Testis (tissue), 3 donors: Measurements from ENCODE around the gene CACNA1E. TPM values are rescaled to one million over a fixed set of nuclear protein-coding genes. Genes with fewer than 3 reads are reported as not detected.

ENCODE experiments used
- DNase-seq: peaks from one replicate; pipeline ENCODE4 v3.0.0-alpha.2; 2019
- H3K27ac ChIP-seq, 2 donors: fragments of 200-600 bp; sonication (generic); one replicate each; pipeline ENCODE4 v1.5.1; 2019
- H3K27me3 ChIP-seq: fragments of 200-600 bp; sonication (generic); one replicate; pipeline ENCODE4 v1.5.1; 2019
- H3K36me3 ChIP-seq: fragments of 200-600 bp; sonication (generic); one replicate; pipeline ENCODE4 v1.5.1; 2017; ENCODE audit warnings: low read depth; ENCODE audit errors: missing control alignments
- H3K4me1 ChIP-seq: fragments of 200-600 bp; sonication (generic); one replicate; pipeline ENCODE4 v1.5.1; 2019
- H3K4me3 ChIP-seq, 2 donors: fragments of 200-600 bp; sonication (generic); one replicate each; pipeline ENCODE4 v1.5.1; 2017 to 2019
- H3K9me3 ChIP-seq: fragments of 200-600 bp; sonication (generic); one replicate; pipeline ENCODE4 v1.5.1; 2017
- CTCF ChIP-seq, 3 experiments: fragments of 450-650 bp in 2 of 3; fragments of 200-600 bp in 1 of 3; sonication (generic) in 1 of 3; IDR thresholded peaks; one replicate each; pipeline ENCODE4 v1.5.1; 2016 to 2019; ENCODE audit warnings: antibody characterized with exemption in 3 of 3, mild to moderate bottlenecking in 2 of 3, moderate library complexity in 1 of 3
- POLR2A ChIP-seq: fragments of 450-650 bp; IDR thresholded peaks from one replicate; pipeline ENCODE4 v1.6.1; 2017; ENCODE audit warnings: antibody characterized with exemption, mild to moderate bottlenecking, moderate library complexity
- WGBS, 2 donors: methylation state at CpG; one replicate each; pipeline ENCODE4 v1.1.5; 2018; 5-methylcytosine and 5-hydroxymethylcytosine counted together
- intact Hi-C: fragments of 100-400 bp; cut with DNase I; formaldehyde crosslinking; loops from one replicate; pipeline ENCODE4 v1.15.1; 2023; ENCODE audit warnings: low total_unique reads
- polyA plus RNA-seq: library from polyadenylated mRNA; stranded (reverse); fragments of 350-450 nt; fragmentation: Illumina TruSeq; extraction: RNeasy Lipid Tissue Mini Kit (QIAGEN cat#74804); gene quantifications from one replicate; pipeline ENCODE4 v1.2.3, GENCODE V29; 2014; ENCODE audit warnings: low read depth, low replicate concordance; ENCODE audit not compliant: insufficient read depth
- total RNA-seq, 2 donors: library from RNA; depleted of rRNA; stranded (reverse); fragments of >200 nt; gene quantifications; one replicate each; pipeline ENCODE4 v1.2.3, GENCODE V29; 2016

Gene CACNA1E
- total and polyA plus RNA-seq, 3 donors from 2014 or later = 2.4 to 12.6 (median 9.1) TPM

DNA sequence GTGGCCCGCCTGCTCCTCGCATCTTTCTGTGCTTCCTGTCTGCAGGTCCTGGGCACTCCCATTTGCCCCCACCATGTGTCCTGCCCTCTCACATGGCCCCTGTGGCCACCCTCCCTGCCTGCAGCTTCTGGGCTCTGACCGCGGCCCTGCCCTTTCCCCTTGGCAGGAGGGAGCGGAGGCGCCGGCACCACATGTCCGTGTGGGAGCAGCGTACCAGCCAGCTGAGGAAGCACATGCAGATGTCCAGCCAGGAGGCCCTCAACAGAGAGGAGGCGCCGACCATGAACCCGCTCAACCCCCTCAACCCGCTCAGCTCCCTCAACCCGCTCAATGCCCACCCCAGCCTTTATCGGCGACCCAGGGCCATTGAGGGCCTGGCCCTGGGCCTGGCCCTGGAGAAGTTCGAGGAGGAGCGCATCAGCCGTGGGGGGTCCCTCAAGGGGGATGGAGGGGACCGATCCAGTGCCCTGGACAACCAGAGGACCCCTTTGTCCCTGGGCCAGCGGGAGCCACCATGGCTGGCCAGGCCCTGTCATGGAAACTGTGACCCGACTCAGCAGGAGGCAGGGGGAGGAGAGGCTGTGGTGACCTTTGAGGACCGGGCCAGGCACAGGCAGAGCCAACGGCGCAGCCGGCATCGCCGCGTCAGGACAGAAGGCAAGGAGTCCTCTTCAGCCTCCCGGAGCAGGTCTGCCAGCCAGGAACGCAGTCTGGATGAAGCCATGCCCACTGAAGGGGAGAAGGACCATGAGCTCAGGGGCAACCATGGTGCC, 249.1 kb downstream of the CACNA1E start:
- intact Hi-C loops = no loop called here
- Histone ChIP-seq H3K36me3 (no peaks in the 10 kb centered on the region), H3K4me3 (no peak overlapping the region), H3K27ac (no peak overlapping the region), H3K9me3 (no peaks in the 10 kb centered on the region), H3K4me1 (no peaks in the 10 kb centered on the region), H3K27me3 (no peaks in the 10 kb centered on the region)
- WGBS, 2 donors = 91 to 95% methylated on average over 20 to 31 of the region's 31 CpGs
- DNase-seq = no peak
- no peak for TF ChIP-seq POLR2A

- H3K36me3 ChIP-seq = no peaks in the 10 kb centered on the region
- H3K4me1 ChIP-seq = no peaks in the 10 kb centered on the region
- 91 to 93% methylated on average over 14 of the region's 14 CpGs for WGBS, 2 donors
- H3K9me3 ChIP-seq = no peaks in the 10 kb centered on the region
- H3K27me3 ChIP-seq = no peaks in the 10 kb centered on the region
- H3K4me3 ChIP-seq = no peak overlapping the region
- no peak for DNase-seq
- TF ChIP-seq CTCF (IDR thresholded peaks at IDR 0.05) = no peak
- no peak for TF ChIP-seq POLR2A
- intact Hi-C loops = no loop called here
- no peak overlapping the region for H3K27ac ChIP-seq
Measured at GRCh38 chr1:181733486-181733885, 250.2 kb downstream of the CACNA1E start.

DNA sequence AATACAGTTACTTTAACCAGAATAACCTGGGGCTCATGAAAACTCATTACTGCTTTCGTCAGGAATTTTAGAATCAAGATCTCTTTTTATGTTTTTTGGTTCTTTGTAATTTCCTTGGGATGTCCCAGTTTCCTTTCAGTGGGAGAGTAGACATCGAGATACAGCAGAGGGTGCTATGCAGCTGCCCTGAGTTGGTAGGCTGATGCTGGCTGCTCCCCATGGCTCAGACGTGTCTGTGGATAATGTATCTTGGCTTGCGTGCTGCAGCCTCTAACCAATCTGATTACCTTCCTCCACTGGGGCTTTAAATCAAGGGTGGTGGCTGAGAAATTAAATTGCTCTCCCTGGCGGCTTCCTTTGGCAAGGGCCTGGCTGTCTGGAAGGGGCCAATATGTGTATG, 253.7 kb downstream of the CACNA1E start:
- WGBS, 2 donors = 64 to 66% methylated on average over 5 of the region's 5 CpGs
- no peak overlapping the region for H3K4me3 ChIP-seq
- intact Hi-C loops = no loop called here

GRCh38 chr1:181739214-181739613, 255.9 kb downstream of the CACNA1E start:
- H3K4me1 ChIP-seq = no peaks in the 10 kb centered on the region
- no peak for DNase-seq
- no peaks in the 10 kb centered on the region for H3K27me3 ChIP-seq
- no peaks in the 10 kb centered on the region for H3K9me3 ChIP-seq
- no peak for TF ChIP-seq POLR2A
- no peak overlapping the region for H3K27ac ChIP-seq
- intact Hi-C loops = no loop called here
- H3K36me3 ChIP-seq = no peaks in the 10 kb centered on the region
- WGBS, 2 donors = 79 to 88% methylated on average over 9 of the region's 9 CpGs
- no peak overlapping the region for H3K4me3 ChIP-seq

More for the DNA sequence above, 253.7 kb downstream of the CACNA1E start:
- TF ChIP-seq POLR2A (no peak), CTCF (IDR thresholded peaks at IDR 0.05) (no peak)
- Histone ChIP-seq H3K27me3 (no peaks in the 10 kb centered on the region), H3K4me1 (no peaks in the 10 kb centered on the region), H3K36me3 (no peaks in the 10 kb centered on the region), H3K27ac (no peak overlapping the region), H3K9me3 (no peaks in the 10 kb centered on the region)
- DNase-seq = no peak

GRCh38 chr1:181742426-181742825, 259.1 kb downstream of the CACNA1E start:
- no peak overlapping the region for H3K4me3 ChIP-seq
- H3K4me1 ChIP-seq = no peaks in the 10 kb centered on the region
- intact Hi-C loops = no loop called here
- no peaks in the 10 kb centered on the region for H3K27me3 ChIP-seq
- no peaks in the 10 kb centered on the region for H3K9me3 ChIP-seq
- H3K36me3 ChIP-seq = no peaks in the 10 kb centered on the region
- no peak for TF ChIP-seq CTCF (IDR thresholded peaks at IDR 0.05)
- TF ChIP-seq POLR2A = no peak
- DNase-seq = no peak
- H3K27ac ChIP-seq = no peak overlapping the region
- 65 to 66% methylated on average over 4 of the region's 4 CpGs for WGBS, 2 donors

GRCh38 chr1:181743878-181744312, 260.6 kb downstream of the CACNA1E start:
- no peaks in the 10 kb centered on the region for H3K36me3 ChIP-seq
- intact Hi-C loops = no loop called here
- no peak overlapping the region for H3K4me3 ChIP-seq
- 76 to 82% methylated on average over 6 of the region's 6 CpGs for WGBS, 2 donors
- no peaks in the 10 kb centered on the region for H3K9me3 ChIP-seq
- no peak overlapping the region for H3K27ac ChIP-seq
- no peaks in the 10 kb centered on the region for H3K27me3 ChIP-seq
- H3K4me1 ChIP-seq = no peaks in the 10 kb centered on the region
- DNase-seq = no peak
- TF ChIP-seq CTCF (IDR thresholded peaks at IDR 0.05) (no peak), POLR2A (no peak)
